Smooth muscle cell (in vitro differentiated cells): Measurements from ENCODE around the gene PSMD4. TPM values are rescaled to one million over a fixed set of nuclear protein-coding genes. Genes with fewer than 3 reads are reported as not detected.
A peak's percentile ranks its signal among the peaks of the same experiment; 100 is the strongest.
"Not testable (repeated sequence)": the region's sequence is repeated elsewhere in the genome, so short reads cannot be mapped to it uniquely, and the experiment has no call there.

Experiments
- DNase-seq: peaks from one replicate; lab custom pipeline; 2025; ENCODE audit not compliant: unreplicated experiment; lab: John Stamatoyannopoulos, UW
- H2AFZ ChIP-seq: fragments of 200-600 bp; sonication (generic); 2 replicates; pipeline ENCODE4 v1.6.0; 2016; ENCODE audit warnings: antibody characterized with exemption, low read depth, mild to moderate bottlenecking
- H3F3A ChIP-seq: fragments of 200-600 bp; sonication (generic); 2 replicates; pipeline ENCODE4 v1.6.0; 2017; ENCODE audit warnings: antibody characterized with exemption, low read depth
- H3K27ac ChIP-seq: fragments of 200-600 bp; sonication (generic); 2 replicates; pipeline ENCODE4 v1.5.1; 2016; ENCODE audit warnings: low read depth, mild to moderate bottlenecking
- H3K27me3 ChIP-seq: fragments of 200-600 bp; sonication (generic); 2 replicates; pipeline ENCODE4 v1.6.1; 2016; ENCODE audit warnings: low read depth, mild to moderate bottlenecking
- H3K36me3 ChIP-seq: fragments of 200-600 bp; sonication (generic); 2 replicates; pipeline ENCODE4 v1.5.1; 2016; ENCODE audit warnings: low read depth
- H3K4me1 ChIP-seq: fragments of 200-600 bp; sonication (generic); 2 replicates; pipeline ENCODE4 v1.5.1; 2016; ENCODE audit warnings: low read depth
- H3K4me2 ChIP-seq: fragments of 200-600 bp; sonication (generic); 2 replicates; pipeline ENCODE4 v1.6.0; 2016; ENCODE audit warnings: mild to moderate bottlenecking
- H3K4me3 ChIP-seq: fragments of 200-600 bp; sonication (generic); 2 replicates; pipeline ENCODE4 v1.5.1; 2016; ENCODE audit warnings: mild to moderate bottlenecking
- H3K79me2 ChIP-seq: fragments of 200-600 bp; sonication (generic); 2 replicates; pipeline ENCODE4 v1.6.0; 2016; ENCODE audit warnings: low read depth, mild to moderate bottlenecking
- H3K9ac ChIP-seq: fragments of 200-600 bp; sonication (generic); 2 replicates; pipeline ENCODE4 v1.6.0; 2016; ENCODE audit warnings: low read depth
- H3K9me3 ChIP-seq: fragments of 200-600 bp; sonication (generic); replicated peaks from 2 replicates; pipeline ENCODE4 v1.5.1; 2016; ENCODE audit warnings: low read depth
- H4K20me1 ChIP-seq: fragments of 200-600 bp; sonication (generic); 2 replicates; pipeline ENCODE4 v1.6.0; 2016; ENCODE audit warnings: low read depth
- WGBS: methylation state at CpG from one replicate; pipeline ENCODE4 v1.1.7; 2016; ENCODE audit warnings: low lambda C conversion rate; 5-methylcytosine and 5-hydroxymethylcytosine counted together
- polyA plus RNA-seq: library from polyadenylated mRNA; unstranded; fragments of >200 nt; fragmentation: Nextera tagmentation; extraction: Ambion mirVana; gene quantifications from 2 replicates; pipeline ENCODE4 v1.2.1, GENCODE V29; 2016
- total RNA-seq: library from RNA; depleted of rRNA; stranded (reverse); fragments of >200 nt; gene quantifications from 2 replicates; pipeline ENCODE4 v1.2.3, GENCODE V29; 2014
- TF ChIP-seq, protein P1 (sequence below): fragments of 200-600 bp; sonication (generic); IDR thresholded peaks from 2 replicates; pipeline ENCODE4 v1.5.1; 2017; ENCODE audit warnings: borderline replicate concordance, mild to moderate bottlenecking, antibody characterized with exemption; ENCODE audit not compliant: insufficient read depth, poor library complexity, severe bottlenecking

Gene PSMD4
- total RNA-seq (97.2 and 109 TPM in 2 replicates), polyA plus RNA-seq (192 and 198 TPM in 2 replicates)

DNA sequence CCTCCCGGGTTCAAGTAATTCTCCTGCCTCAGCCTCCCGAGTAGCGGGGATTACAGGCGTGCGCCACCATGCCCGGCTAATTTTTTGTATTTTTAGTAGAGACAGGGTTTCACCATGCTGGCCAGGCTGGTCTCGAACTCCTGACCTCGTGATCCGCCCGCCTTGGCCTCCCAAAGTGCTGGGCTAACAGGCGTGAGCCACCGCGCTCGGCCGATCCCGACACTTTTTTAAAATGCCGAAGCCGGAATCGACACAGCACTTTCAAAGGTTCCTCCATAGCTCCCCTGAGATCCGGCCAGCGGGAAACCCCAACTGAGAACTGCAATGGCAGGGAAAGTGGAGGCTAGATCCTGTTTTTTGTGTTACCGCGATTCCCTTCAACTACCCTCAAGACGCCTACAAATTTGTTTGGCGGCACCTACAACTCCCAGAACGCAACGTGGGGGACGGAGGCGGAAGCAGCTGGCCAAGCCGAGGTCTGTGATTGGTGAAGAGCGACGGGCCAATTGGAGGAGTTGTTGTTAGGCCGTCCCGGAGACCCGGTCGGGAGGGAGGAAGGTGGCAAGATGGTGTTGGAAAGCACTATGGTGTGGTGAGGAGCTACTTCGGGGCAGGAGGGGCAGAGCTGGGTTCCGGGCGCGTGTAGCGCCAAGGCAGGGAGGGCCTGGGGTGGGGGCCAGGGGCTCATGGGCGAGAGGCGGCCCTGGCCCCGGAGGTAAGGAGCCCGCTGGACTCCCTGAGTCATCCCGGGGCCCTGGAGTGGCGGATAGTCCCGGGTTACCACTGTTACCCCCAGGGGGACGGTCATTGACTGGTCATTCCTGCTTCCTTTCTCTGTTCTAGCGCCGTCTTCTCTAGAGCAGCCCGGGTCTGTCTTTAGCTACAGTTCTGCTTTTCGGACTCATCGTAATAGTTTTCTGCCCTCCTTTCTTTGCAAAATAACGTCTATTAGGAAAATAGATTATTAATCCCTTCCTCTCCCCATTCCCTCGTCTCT, at the start of gene PSMD4:
PSMD4 (plus strand) TSS at position 518 of the 997 bp plus-strand sequence; CDS start at position 567, 49 bp downstream.
- peak within 1 kb of the TSS; percentile 91 for H3K27ac ChIP-seq
- H4K20me1 ChIP-seq = peaks cover 20% of the 10 kb centered on the region
- H3F3A ChIP-seq = peaks cover 10% of the 10 kb centered on the region
- H3K79me2 ChIP-seq = peaks cover 55% of the 10 kb centered on the region
- no peaks in the 10 kb centered on the region for H3K27me3 ChIP-seq
- peak within 1 kb of the TSS; percentile 99 for H3K4me2 ChIP-seq
- H3K9me3 ChIP-seq = no peaks in the 10 kb centered on the region
- peak; percentile 81 for DNase-seq
- H3K9ac ChIP-seq = peak within 1 kb of the TSS; percentile 94
- H3K4me1 ChIP-seq = peaks cover 9% of the 10 kb centered on the region
- H3K4me3 ChIP-seq = peak within 1 kb of the TSS; percentile 81
- no peaks in the 10 kb centered on the region for H3K36me3 ChIP-seq
- TF ChIP-seq, protein P1, sequence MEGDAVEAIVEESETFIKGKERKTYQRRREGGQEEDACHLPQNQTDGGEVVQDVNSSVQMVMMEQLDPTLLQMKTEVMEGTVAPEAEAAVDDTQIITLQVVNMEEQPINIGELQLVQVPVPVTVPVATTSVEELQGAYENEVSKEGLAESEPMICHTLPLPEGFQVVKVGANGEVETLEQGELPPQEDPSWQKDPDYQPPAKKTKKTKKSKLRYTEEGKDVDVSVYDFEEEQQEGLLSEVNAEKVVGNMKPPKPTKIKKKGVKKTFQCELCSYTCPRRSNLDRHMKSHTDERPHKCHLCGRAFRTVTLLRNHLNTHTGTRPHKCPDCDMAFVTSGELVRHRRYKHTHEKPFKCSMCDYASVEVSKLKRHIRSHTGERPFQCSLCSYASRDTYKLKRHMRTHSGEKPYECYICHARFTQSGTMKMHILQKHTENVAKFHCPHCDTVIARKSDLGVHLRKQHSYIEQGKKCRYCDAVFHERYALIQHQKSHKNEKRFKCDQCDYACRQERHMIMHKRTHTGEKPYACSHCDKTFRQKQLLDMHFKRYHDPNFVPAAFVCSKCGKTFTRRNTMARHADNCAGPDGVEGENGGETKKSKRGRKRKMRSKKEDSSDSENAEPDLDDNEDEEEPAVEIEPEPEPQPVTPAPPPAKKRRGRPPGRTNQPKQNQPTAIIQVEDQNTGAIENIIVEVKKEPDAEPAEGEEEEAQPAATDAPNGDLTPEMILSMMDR = no peak
- 32% methylated on average over 54 of the region's 56 CpGs for WGBS
- H2AFZ ChIP-seq = peak within 1 kb of the TSS; percentile 99

DNA sequence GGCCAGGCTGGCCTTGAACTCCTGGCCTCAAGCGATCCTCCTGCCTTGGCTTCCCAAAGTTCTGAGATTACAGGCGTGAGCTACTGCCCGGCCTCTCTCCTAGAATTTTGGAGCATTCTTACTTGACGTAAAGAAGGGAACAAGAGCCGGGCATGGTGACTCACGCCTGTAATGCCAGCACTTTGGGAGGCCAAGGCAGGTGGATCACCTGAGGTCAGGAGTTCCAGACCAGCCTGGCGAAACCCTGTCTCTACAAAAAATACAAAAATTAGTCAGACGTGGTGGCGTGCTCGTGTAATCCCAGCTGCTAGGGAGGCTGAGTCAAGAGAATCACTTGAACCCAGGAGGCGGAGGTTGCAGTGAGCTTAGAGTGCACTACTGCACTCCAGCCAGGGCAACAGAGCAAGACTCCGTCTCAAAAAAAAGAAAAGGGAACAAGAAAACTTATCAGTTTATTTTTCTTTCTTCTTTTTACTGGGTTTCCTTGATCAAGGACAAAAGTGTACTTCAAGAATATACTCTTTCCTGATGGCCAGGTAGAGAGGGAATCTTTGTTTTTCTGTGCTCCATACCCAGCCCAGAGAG, 49.1 kb upstream of the PSMD4 start:
- Histone ChIP-seq H4K20me1 (peaks cover 100% of the 10 kb centered on the region), H3K79me2 (peaks cover 99% of the 10 kb centered on the region)
- DNase-seq, H3K9me3 ChIP-seq, H3K4me1 ChIP-seq, H3F3A ChIP-seq, H3K4me2 ChIP-seq, H3K27ac ChIP-seq, H2AFZ ChIP-seq, H3K36me3 ChIP-seq, H3K9ac ChIP-seq, H3K27me3 ChIP-seq, H3K4me3 ChIP-seq: not testable (repeated sequence)
- 91% methylated on average over 12 of the region's 12 CpGs for WGBS

DNA sequence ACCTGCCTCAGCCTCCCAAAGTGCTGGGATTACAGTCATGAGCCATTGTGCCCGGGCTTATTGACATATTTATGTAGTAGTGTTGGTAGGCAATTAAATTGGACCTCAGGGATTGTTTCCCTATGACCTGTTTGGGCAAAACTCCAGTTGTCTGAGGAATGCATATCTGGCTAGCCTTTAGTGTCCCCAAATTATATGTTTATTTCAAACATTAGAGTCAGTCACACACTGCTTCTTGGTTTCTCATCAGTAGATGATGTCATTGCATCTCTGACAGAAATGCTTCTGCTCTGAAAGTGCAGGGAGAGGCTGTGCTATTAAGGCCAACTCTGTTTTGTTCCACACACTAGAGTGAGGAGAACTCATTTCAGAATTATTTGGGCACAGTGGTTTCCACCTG, 43.7 kb upstream of the PSMD4 start:
- no peak overlapping the region for H3K9ac ChIP-seq
- 93% methylated on average over 1 of the region's 1 CpG for WGBS
- no peak for DNase-seq
- H3K4me2 ChIP-seq = no peak overlapping the region
- no peak overlapping the region for H3K4me3 ChIP-seq
- peak overlapping the region; percentile 60 for H3K27ac ChIP-seq
- H3K4me1 ChIP-seq = peaks cover 3% of the 10 kb centered on the region
- peaks cover 99% of the 10 kb centered on the region for H3K79me2 ChIP-seq
- peaks cover 6% of the 10 kb centered on the region for H3K36me3 ChIP-seq
- H3F3A ChIP-seq = no peaks in the 10 kb centered on the region
- TF ChIP-seq, protein P1 = no peak
- no peaks in the 10 kb centered on the region for H3K9me3 ChIP-seq
- H4K20me1 ChIP-seq = peaks cover 100% of the 10 kb centered on the region
- H3K27me3 ChIP-seq = no peaks in the 10 kb centered on the region
- no peak overlapping the region for H2AFZ ChIP-seq

DNA sequence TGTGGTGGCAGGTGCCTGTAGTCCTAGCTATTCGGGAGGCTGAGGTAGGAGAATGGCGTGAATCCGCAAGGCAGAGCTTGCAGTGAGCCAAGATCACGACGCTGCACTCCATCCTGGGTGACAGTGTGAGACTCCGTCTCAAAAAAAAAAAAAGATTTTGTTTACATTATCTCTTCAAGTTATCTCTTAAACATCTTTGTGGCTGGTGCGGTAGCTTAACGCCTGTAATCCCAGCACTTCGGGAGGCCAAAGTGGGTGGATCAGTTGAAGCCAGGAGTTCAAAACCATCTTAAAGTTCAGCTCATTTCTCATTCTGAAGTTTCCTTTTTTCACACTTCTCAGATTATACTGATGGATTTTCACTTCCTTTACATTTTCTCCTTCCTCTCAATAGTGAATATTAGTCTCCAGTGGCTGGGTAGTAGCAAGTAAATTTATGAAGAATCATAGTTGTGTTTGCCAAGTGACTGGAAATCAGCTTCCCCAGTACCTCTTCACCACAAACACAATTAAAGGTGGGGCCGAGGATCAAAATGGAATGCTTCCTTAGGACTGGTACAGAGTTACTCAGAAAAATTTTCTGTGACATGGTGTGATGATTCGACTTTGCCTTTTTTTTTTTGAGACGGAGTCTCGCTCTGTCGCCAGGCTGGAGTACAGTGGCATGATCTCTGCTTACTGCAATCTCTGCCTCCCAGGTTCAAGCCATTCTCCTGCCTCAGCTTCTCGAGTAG, 42.4 kb upstream of the PSMD4 start:
- DNase-seq = no peak
- Histone ChIP-seq H3K4me2 (peak overlapping the region; percentile 26), H3K9ac (no peak overlapping the region), H4K20me1 (peaks cover 100% of the 10 kb centered on the region), H3K4me1 (peaks cover 3% of the 10 kb centered on the region), H3K79me2 (peaks cover 98% of the 10 kb centered on the region), H3K36me3 (no peaks in the 10 kb centered on the region), H3F3A (no peaks in the 10 kb centered on the region), H3K9me3 (no peaks in the 10 kb centered on the region), H3K27me3 (no peaks in the 10 kb centered on the region), H2AFZ (no peak overlapping the region), H3K4me3 (no peak overlapping the region), H3K27ac (peak overlapping the region; percentile 66)
- WGBS = 64% methylated on average over 15 of the region's 15 CpGs
- TF ChIP-seq, protein P1 = no peak
